K562 (cell line): ENCODE measurements around the gene GUCY2D. TPM values are rescaled to one million over a fixed set of nuclear protein-coding genes. Genes with fewer than 3 reads are reported as not detected.

Source experiments
- ATAC-seq: fragments of 200-7000 bp; cut with Tn5 transposase; 3 replicates; pipeline ENCODE4 v1.9.1; 2020; ENCODE audit warnings: moderate library complexity
- BruUV-seq: library from RNA; stranded (reverse); fragments of 400-500 nt; replicated peaks from 2 replicates; lab custom pipeline; 2021; lab: Mats Ljungman, UMichigan
- CTCF ChIA-PET: fragments of 300-600 bp; formaldehyde crosslinking; extraction: SDS; loops from one replicate; lab custom pipeline; 2021; ENCODE audit warnings: low intra/inter-chr PET ratio; lab: Yijun Ruan, JAX
- POLR2A ChIA-PET: fragments of 300-600, 350-650 bp; sonication (Branson Sonifier 250); formaldehyde crosslinking; extraction: SDS; loops from one replicate; lab custom pipeline; 2021; ENCODE audit warnings: antibody characterized with exemption, inconsistent platforms; lab: Yijun Ruan, JAX
- DNase-seq, 4 experiments: peaks; one replicate each; pipeline versions ENCODE4 v3.0.0 to v3.0.0-alpha.2; 2011 to 2018; ENCODE audit warnings: low spot score in 3 of 4, mixed read lengths in 3 of 4; ENCODE audit errors: extremely low read depth in 1 of 4
- FAIRE-seq: peaks from 2 replicates; lab custom pipeline; 2011; peaks lifted over from hg19 to GRCh38; lab: Jason Lieb, UNC
- H2AFZ ChIP-seq: 2 replicates; pipeline ENCODE4 v1.6.0; 2011; ENCODE audit warnings: low read depth, low read length, control low read depth, inconsistent platforms
- H3K27ac ChIP-seq: fragments of 200-600 bp; 3 replicates; pipeline ENCODE4 v1.8.0; 2011; ENCODE audit warnings: low read depth, mild to moderate bottlenecking, control low read depth, inconsistent platforms, low read length, moderate library complexity, mixed read lengths; ENCODE audit errors: extremely low read depth
- H3K27me3 ChIP-seq, 2 experiments: fragments of 300-600 bp in 1 of 2; 2 replicates in 1 of 2; 3 replicates in 1 of 2; pipeline versions ENCODE4 v1.6.0 to v1.8.0; 2011; ENCODE audit warnings: inconsistent platforms in 2 of 2, low read length in 2 of 2, mild to moderate bottlenecking in 1 of 2, mixed read lengths in 1 of 2, moderate library complexity in 1 of 2; ENCODE audit not compliant: control insufficient read depth in 2 of 2, insufficient read depth in 2 of 2
- H3K36me3 ChIP-seq: fragments of 300-600 bp; 3 replicates; pipeline ENCODE4 v1.8.0; 2011; ENCODE audit warnings: mild to moderate bottlenecking, low read length, inconsistent platforms; ENCODE audit not compliant: control insufficient read depth, insufficient read depth
- H3K4me1 ChIP-seq, 2 experiments: fragments of 200-600 bp in 1 of 2; replicated peaks in 1 of 2; 2 replicates in 1 of 2; 3 replicates in 1 of 2; pipeline versions ENCODE4 v1.5.1 to v1.8.0; 2011; ENCODE audit warnings: inconsistent platforms in 2 of 2, low read length in 2 of 2, mild to moderate bottlenecking in 1 of 2, mixed read lengths in 1 of 2, moderate library complexity in 1 of 2; ENCODE audit not compliant: control insufficient read depth in 2 of 2, insufficient read depth in 2 of 2
- H3K4me2 ChIP-seq: 2 replicates; pipeline ENCODE4 v1.6.1; 2011; ENCODE audit warnings: low read length, control low read depth, inconsistent platforms, mixed read lengths; ENCODE audit not compliant: insufficient read depth
- H3K4me3 ChIP-seq: fragments of 200-600 bp; sonication (generic), shearing (Covaris generic); 2 replicates; pipeline ENCODE4 v1.5.1; 2016; ENCODE audit warnings: control low read depth, inconsistent platforms
- H3K79me2 ChIP-seq: fragments of 200-600 bp; 3 replicates; pipeline ENCODE4 v1.8.0; 2011; ENCODE audit warnings: low read length, inconsistent platforms; ENCODE audit not compliant: control insufficient read depth, insufficient read depth
- H3K9ac ChIP-seq, 2 experiments: 2 replicates each; pipeline versions ENCODE4 v1.6.0 to v1.6.1; 2011; ENCODE audit warnings: low read depth in 2 of 2, low read length in 2 of 2, control low read depth in 1 of 2, inconsistent platforms in 1 of 2, mild to moderate bottlenecking in 1 of 2, mixed read lengths in 1 of 2; ENCODE audit not compliant: insufficient read depth in 1 of 2
- H3K9me1 ChIP-seq: one replicate; pipeline ENCODE4 v1.6.0; 2011; ENCODE audit warnings: inconsistent platforms, mild to moderate bottlenecking, low read length, moderate library complexity; ENCODE audit not compliant: control insufficient read depth, insufficient read depth
- H3K9me3 ChIP-seq: replicated peaks from 2 replicates; pipeline ENCODE4 v1.5.1; 2011; ENCODE audit warnings: low read depth, low read length, inconsistent platforms; ENCODE audit not compliant: control insufficient read depth, insufficient read depth
- H4K20me1 ChIP-seq: replicated peaks from 2 replicates; pipeline ENCODE4 v1.6.1; 2011; ENCODE audit warnings: low read length, inconsistent platforms, mixed read lengths; ENCODE audit not compliant: control insufficient read depth, insufficient read depth
- MAFG ChIP-seq: fragments of 450-650 bp; conservative IDR thresholded peaks from 2 replicates; pipeline ENCODE4 v1.6.1; 2016; ENCODE audit warnings: missing genetic modification characterization, missing compliant biosample characterization
- MTF1 ChIP-seq: fragments of 250-450 bp; sonication (Bioruptor Pico); IDR thresholded peaks from 2 replicates; pipeline ENCODE4 v1.9.0; 2021; ENCODE audit warnings: moderate library complexity, mild to moderate bottlenecking, inconsistent platforms, borderline replicate concordance
- MXD1 ChIP-seq: fragments of 250-450 bp; sonication (Bioruptor Pico); IDR thresholded peaks from 2 replicates; pipeline ENCODE4 v1.8.0; 2021; ENCODE audit warnings: borderline replicate concordance, mild to moderate bottlenecking, moderate library complexity; ENCODE audit not compliant: poor library complexity, severe bottlenecking
- RBM15 ChIP-seq: fragments of 200-400 bp; formaldehyde crosslinking; IDR thresholded peaks from 2 replicates; pipeline ENCODE4 v1.6.1; 2018; ENCODE audit warnings: mild to moderate bottlenecking, low read length, moderate library complexity; ENCODE audit not compliant: insufficient read depth
- THRA ChIP-seq: fragments of 450-650 bp; IDR thresholded peaks from 2 replicates; pipeline ENCODE4 v1.6.1; 2017; ENCODE audit warnings: mild to moderate bottlenecking, moderate library complexity
- ZBTB40 ChIP-seq, 2 experiments: fragments of 450-650 bp in 1 of 2; sonication (generic) in 1 of 2; formaldehyde crosslinking in 1 of 2; IDR thresholded peaks; 2 replicates each; pipeline versions ENCODE4 v1.7.1 to v1.9.0; 2016 to 2022; ENCODE audit warnings: inconsistent platforms in 1 of 2, mild to moderate bottlenecking in 1 of 2, missing genetic modification reagents in 1 of 2
- ZKSCAN1 ChIP-seq: fragments of 150-350 bp; IDR thresholded peaks from 2 replicates; pipeline ENCODE4 v1.6.1; 2016; ENCODE audit warnings: low read depth, low read length
- ZNF253 ChIP-seq: fragments of 250-450 bp; sonication (Bioruptor Pico); conservative IDR thresholded peaks from 2 replicates; pipeline ENCODE4 v1.6.1; 2021; ENCODE audit warnings: mild to moderate bottlenecking
- ZNF699 ChIP-seq: fragments of 250-450 bp; sonication (Bioruptor Pico); IDR thresholded peaks from 2 replicates; pipeline ENCODE4 v1.8.0; 2021; ENCODE audit warnings: mild to moderate bottlenecking, moderate library complexity; ENCODE audit not compliant: insufficient replicate concordance
- WGBS: fragments of 100-300 bp; shearing (Covaris generic); methylation state at CpG from one replicate; pipeline ENCODE4 v1.1.6; 2016; ENCODE audit warnings: low coverage, mixed read lengths; ENCODE audit not compliant: insufficient coverage; ENCODE audit errors: missing lambda C conversion rate; 5-methylcytosine and 5-hydroxymethylcytosine counted together
- in situ Hi-C: fragments of 300-500 bp; cut with MboI; formaldehyde crosslinking; loops from 4 replicates; pipeline ENCODE4 v1.15.0; 2018; ENCODE audit warnings: inconsistent platforms, mixed read lengths
- intact Hi-C: fragments of 100-400 bp; cut with micrococcal nuclease; formaldehyde crosslinking; loops from 2 replicates; pipeline ENCODE4 v1.14.2; 2022
- polyA plus RNA-seq, 8 experiments: library from polyadenylated mRNA; depleted of rRNA in 4 of 8; stranded (reverse) in 5 of 8; unstranded in 3 of 8; fragments of >200 nt; fragmentation: Nextera tagmentation in 2 of 8; fragmentation: Illumina TruSeq in 1 of 8; extraction: Ambion mirVana in 2 of 8; extraction: Trizol in 1 of 8; gene quantifications; 2 replicates each; pipeline versions ENCODE4 v1.2.1 to v1.2.3, GENCODE V29; 2011 to 2014; ENCODE audit warnings: inconsistent platforms in 1 of 8, missing spikeins in 1 of 8
- total RNA-seq, 7 experiments: library from RNA; depleted of rRNA in 6 of 7; stranded (reverse); fragments of >200 nt in 6 of 7; fragmentation: Illumina TruSeq in 2 of 7; extraction: Trizol in 2 of 7; gene quantifications; 2 replicates each; pipeline versions ENCODE4 v1.2.1 to v1.2.3, GENCODE V29; 2011 to 2021; ENCODE audit warnings: low replicate concordance in 1 of 7

The GUCY2D gene
- total and polyA plus RNA-seq, 9 of the 15 experiments (the other 6 are each of a cell fraction or from before 2014, with no cell fraction given), result 0.05 TPM; not detected in 8

GRCh38 chr17:8031261-8031661 is 28.8 kb downstream of the GUCY2D start (continued):
- no peak for TF ChIP-seq THRA
- TF ChIP-seq ZKSCAN1, result no peak

- H3K36me3 ChIP-seq, result no peaks in the 10 kb centered on the region
- H3K4me3 ChIP-seq, result no peak overlapping the region
- no peak overlapping the region for H3K4me2 ChIP-seq
- FAIRE-seq, result no peak
- POLR2A ChIA-PET, result interaction anchor here (1.1 kb wide), 1 partner anchor 10 kb away, joined by 5 read pairs; no protein-coding TSS in a partner anchor
- no peaks in the 10 kb centered on the region for H3K79me2 ChIP-seq
- no peak overlapping the region for H2AFZ ChIP-seq
- intact Hi-C loops, result no loop called here
- ATAC-seq, result no peak
- CTCF ChIA-PET, result no interaction called here
- H3K4me1 ChIP-seq, result no peaks in the 10 kb centered on the region; a peak in 1 of 5 replicates
- no peaks in the 10 kb centered on the region for H3K9me3 ChIP-seq
- no peak for DNase-seq
- no peaks in the 10 kb centered on the region for H4K20me1 ChIP-seq
- H3K9me1 ChIP-seq, result no peaks in the 10 kb centered on the region
- TF ChIP-seq ZBTB40 (IDR thresholded peaks at IDR 0.05) (no peak), ZBTB40 (CRISPR knock-in tag; IDR thresholded peaks at IDR 0.05) (no peak), MXD1 (CRISPR knock-in tag) (no peak), ZNF253 (CRISPR knock-in tag) (no peak), RBM15 (no peak), MAFG (tag) (no peak), MTF1 (no peak), ZNF699 (CRISPR knock-in tag) (no peak)
- TF ChIP-seq, all 486 proteins: peak for 0
- Histone ChIP-seq H3K27me3 (peaks cover 0 to 14% of the 10 kb centered on the region in 2 experiments; a peak in 3 of 5 replicates), H3K9ac (no peak overlapping the region), H3K27ac (no peak overlapping the region)
- 33% methylated on average over 1 of the region's 1 CpG for whole genome bisulfite sequencing
- in situ Hi-C loops, result no loop called here
- BruUV-seq, result no TSS peak
Measured at GRCh38 chr17:8031950-8032349, 29.5 kb downstream of the GUCY2D start.
